Chondrocyte (in vitro differentiated cells): ENCODE data around the gene NRIP3. TPM values are rescaled to one million over a fixed set of nuclear protein-coding genes. Genes with fewer than 3 reads are reported as not detected.

Experiments
- DNase-seq: peaks from one replicate; pipeline ENCODE4 v3.0.0; 2021; ENCODE audit warnings: mixed read lengths, low spot score
- H3K27ac Mint-ChIP-seq: one replicate; pipeline ENCODE4 v1.8.0; 2021; ENCODE audit warnings: mild to moderate bottlenecking, moderate library complexity, mixed read lengths; ENCODE audit not compliant: unreplicated experiment
- H3K27me3 Mint-ChIP-seq: 2 replicates; pipeline ENCODE4 v1.8.0; 2021; ENCODE audit warnings: low read depth, mixed read lengths
- H3K36me3 Mint-ChIP-seq: 2 replicates; pipeline ENCODE4 v1.8.0; 2021; ENCODE audit warnings: low read depth, mixed read lengths
- H3K4me1 Mint-ChIP-seq: 2 replicates; pipeline ENCODE4 v1.8.0; 2021; ENCODE audit warnings: low read depth, mild to moderate bottlenecking, mixed read lengths
- H3K4me3 Mint-ChIP-seq: one replicate; pipeline ENCODE4 v1.8.0; 2021; ENCODE audit warnings: mild to moderate bottlenecking, moderate library complexity, mixed read lengths; ENCODE audit not compliant: unreplicated experiment
- H3K9me3 Mint-ChIP-seq: 2 replicates; pipeline ENCODE4 v1.8.0; 2021; ENCODE audit warnings: low read depth, mixed read lengths
- CTCF ChIP-seq: fragments of 200-600 bp; sonication (generic); IDR thresholded peaks from 2 replicates; pipeline ENCODE4 v1.5.0; 2021; ENCODE audit warnings: antibody characterized with exemption, mild to moderate bottlenecking, moderate library complexity
- long read RNA-seq: library from polyadenylated mRNA; stranded (forward); transcript quantifications from one replicate; pipeline ENCODE4 v2.0.0, GENCODE V29; 2021
- total RNA-seq: library from RNA; stranded (reverse); gene quantifications from 3 replicates; pipeline ENCODE4 v1.2.1, GENCODE V29; 2021

NRIP3 gene
- 1.6 to 3.5 TPM (median 2.9 TPM) in 3 replicates for total RNA-seq
- long read RNA-seq, transcript NRIP3-201 (7 exons, 3,809 nt) = major isoform, 7 of 10 reads
- long read RNA-seq, partial matches to known transcripts = 0 of 10 reads
- long read RNA-seq, other reads (novel, unspliced or antisense) = 3 of 10 reads

- Mint-ChIP-seq H3K9me3 (no peaks in the 10 kb centered on the region), H3K27ac (peak within 1 kb of the TSS; percentile 34), H3K36me3 (no peaks in the 10 kb centered on the region), H3K4me3 (peak within 1 kb of the TSS; percentile 70), H3K4me1 (peaks cover 17% of the 10 kb centered on the region), H3K27me3 (no peaks in the 10 kb centered on the region)
- DNase-seq = no peak
- TF ChIP-seq CTCF = peak; percentile 26
These were observed at the start of gene NRIP3 for GRCh38 chr11:9003573-9004182. Gene NRIP3, minus strand, starts transcription at chr11:9004001. Its CDS starts 66 bp downstream, at chr11:9003935.

GRCh38 chr11:9052316-9052715 lies 48.5 kb upstream of the NRIP3 start:
- Mint-ChIP-seq H3K36me3 (peaks cover 4% of the 10 kb centered on the region), H3K27ac (no peak overlapping the region), H3K4me1 (peaks cover 22% of the 10 kb centered on the region), H3K27me3 (no peaks in the 10 kb centered on the region), H3K4me3 (no peak overlapping the region), H3K9me3 (no peaks in the 10 kb centered on the region)
- no peak for TF ChIP-seq CTCF
- no peak for DNase-seq

DNA sequence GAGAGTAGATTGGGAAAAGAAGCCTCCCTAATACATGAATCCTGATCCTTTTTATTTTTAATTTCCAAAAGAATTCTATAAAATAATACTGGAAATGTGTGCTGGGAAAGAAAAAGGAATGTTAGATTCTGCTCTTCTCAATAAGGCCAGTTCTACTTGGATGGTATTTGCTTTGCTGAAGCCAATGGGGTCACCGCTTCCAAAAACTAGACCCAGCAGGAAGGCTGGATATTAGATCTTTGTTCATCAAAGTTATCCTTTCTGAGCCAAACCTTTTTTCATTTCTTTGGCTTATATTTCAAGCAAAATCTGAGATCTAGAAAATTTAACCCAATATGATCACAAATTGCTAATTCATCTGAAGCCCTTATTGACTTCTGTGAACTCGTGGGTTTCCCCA lies 46.2 kb upstream of the NRIP3 start:
- Mint-ChIP-seq H3K9me3 (no peaks in the 10 kb centered on the region), H3K4me1 (peaks cover 11% of the 10 kb centered on the region), H3K27ac (no peak overlapping the region), H3K4me3 (no peak overlapping the region), H3K36me3 (peaks cover 4% of the 10 kb centered on the region), H3K27me3 (no peaks in the 10 kb centered on the region)
- TF ChIP-seq CTCF = no peak
- no peak for DNase-seq

DNA sequence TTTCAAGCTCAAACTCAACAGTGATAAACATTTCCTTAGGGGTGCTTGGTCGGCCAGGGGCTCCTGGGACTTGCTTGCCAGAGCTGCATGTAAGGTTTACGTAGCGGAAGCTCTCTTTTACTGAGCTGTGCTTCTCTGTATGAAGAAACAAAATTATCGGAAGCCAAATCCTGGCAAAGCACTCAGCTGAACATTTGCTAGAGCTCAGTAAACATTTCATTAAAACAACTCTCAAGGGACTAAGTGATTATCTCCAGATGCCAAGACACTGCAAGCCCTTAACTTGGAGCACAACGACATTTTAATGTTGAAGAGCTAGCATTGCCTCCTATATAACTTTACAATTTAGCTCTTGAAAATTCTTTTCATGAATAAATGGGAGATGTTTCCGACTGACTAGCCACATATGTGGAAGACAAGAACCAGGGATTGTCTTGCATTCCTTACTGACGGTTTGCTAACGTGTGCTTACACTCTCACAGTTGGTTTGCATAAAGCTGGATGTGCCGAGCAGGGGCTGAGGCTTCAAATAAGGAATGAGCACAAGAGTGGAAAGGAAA lies 44.2 kb upstream of the NRIP3 start:
- Mint-ChIP-seq H3K4me1 (no peaks in the 10 kb centered on the region), H3K27me3 (no peaks in the 10 kb centered on the region), H3K36me3 (peaks cover 8% of the 10 kb centered on the region), H3K27ac (no peak overlapping the region), H3K4me3 (no peak overlapping the region), H3K9me3 (no peaks in the 10 kb centered on the region)
- no peak for TF ChIP-seq CTCF
- no peak for DNase-seq

DNA sequence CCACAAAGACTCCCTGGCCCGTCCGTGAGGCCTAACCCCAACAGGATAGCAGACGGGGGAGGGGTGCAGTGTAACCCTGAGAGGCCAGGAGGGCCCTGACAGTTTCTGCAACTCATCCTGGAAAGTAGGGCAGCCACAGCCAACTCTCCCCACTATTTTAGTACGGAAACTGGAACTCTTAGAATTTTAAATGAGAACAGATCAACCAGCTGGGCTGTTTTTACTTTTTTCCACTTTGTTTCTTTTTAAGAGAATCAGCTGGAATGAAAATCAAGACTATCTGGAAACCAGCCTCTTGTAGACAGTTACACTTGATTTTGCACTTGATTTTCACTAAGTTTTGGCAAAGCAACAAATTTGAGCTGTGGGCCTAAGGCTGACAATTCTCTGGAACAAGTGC lies 42.7 kb upstream of the NRIP3 start:
- no peaks in the 10 kb centered on the region for H3K9me3 Mint-ChIP-seq
- H3K4me3 Mint-ChIP-seq = no peak overlapping the region
- H3K4me1 Mint-ChIP-seq = no peaks in the 10 kb centered on the region

More for the DNA sequence above, 42.7 kb upstream of the NRIP3 start:
- no peak for DNase-seq
- H3K36me3 Mint-ChIP-seq = peaks cover 4% of the 10 kb centered on the region
- no peaks in the 10 kb centered on the region for H3K27me3 Mint-ChIP-seq
- TF ChIP-seq CTCF = no peak
- no peak overlapping the region for H3K27ac Mint-ChIP-seq
